CD14-positive monocyte (primary cell): Measurements from ENCODE around the gene ZFAND2B. TPM values are rescaled to one million over a fixed set of nuclear protein-coding genes. Genes with fewer than 3 reads are reported as not detected.

Experiments used
- DNase-seq, 3 donors: peaks; one replicate each; pipeline ENCODE4 v3.0.0-alpha.2; 2011 to 2022
- H2AFZ ChIP-seq: 2 replicates; pipeline ENCODE4 v1.6.0; 2012; ENCODE audit warnings: mild to moderate bottlenecking, low read depth, low read length, inconsistent platforms; ENCODE audit not compliant: insufficient read depth, poor library complexity, severe bottlenecking
- H3K27ac ChIP-seq, 2 donors: 1 replicate in 1 of 2; 2 replicates in 1 of 2; pipeline ENCODE4 v1.5.1; 2012 to 2013; ENCODE audit warnings: low read length in 2 of 2, control low read depth in 1 of 2, inconsistent platforms in 1 of 2, low read depth in 1 of 2, mild to moderate bottlenecking in 1 of 2
- H3K27me3 ChIP-seq, 2 donors: one replicate each; pipeline versions ENCODE4 v1.6.0 to v1.6.1; 2011 to 2013; ENCODE audit warnings: low read length in 2 of 2; ENCODE audit not compliant: control insufficient read depth in 2 of 2, insufficient read depth in 2 of 2
- H3K36me3 ChIP-seq, 2 donors: replicated peaks in 1 of 2; 1 replicate in 1 of 2; 2 replicates in 1 of 2; pipeline versions ENCODE4 v1.5.1 to v1.6.1; 2012 to 2013; ENCODE audit warnings: low read length in 2 of 2, control low read depth in 1 of 2, inconsistent platforms in 1 of 2, mild to moderate bottlenecking in 1 of 2; ENCODE audit not compliant: insufficient read depth in 2 of 2, control insufficient read depth in 1 of 2
- H3K4me1 ChIP-seq, 2 donors: 1 replicate in 1 of 2; 2 replicates in 1 of 2; pipeline versions ENCODE4 v1.5.1 to v1.6.1; 2012 to 2013; ENCODE audit warnings: low read length in 2 of 2, control low read depth in 1 of 2, inconsistent platforms in 1 of 2, mild to moderate bottlenecking in 1 of 2, moderate library complexity in 1 of 2; ENCODE audit not compliant: insufficient read depth in 2 of 2, control insufficient read depth in 1 of 2
- H3K4me2 ChIP-seq: replicated peaks from 2 replicates; pipeline ENCODE3; 2012; ENCODE audit warnings: low read length, moderate library complexity, mild to moderate bottlenecking; ENCODE audit not compliant: poor library complexity, severe bottlenecking; ENCODE audit errors: extremely low read depth
- H3K4me3 ChIP-seq, 3 experiments: fragments of 200-600 bp in 1 of 3; sonication (generic) in 1 of 3; replicated peaks in 1 of 3; 1 replicate in 2 of 3; 2 replicates in 1 of 3; pipeline ENCODE4 v1.5.1; 2011 to 2013; ENCODE audit warnings: low read length in 3 of 3, mild to moderate bottlenecking in 3 of 3, control low read depth in 2 of 3, low read depth in 2 of 3, inconsistent platforms in 1 of 3, moderate library complexity in 1 of 3
- H3K79me2 ChIP-seq: 2 replicates; pipeline ENCODE4 v1.6.0; 2012; ENCODE audit warnings: mild to moderate bottlenecking, control low read depth, inconsistent platforms, low read length, moderate library complexity; ENCODE audit not compliant: insufficient read depth
- H3K9ac ChIP-seq: 2 replicates; pipeline ENCODE4 v1.6.0; 2017; ENCODE audit warnings: low read length, mild to moderate bottlenecking; ENCODE audit not compliant: insufficient read depth, poor library complexity, severe bottlenecking
- H3K9me3 ChIP-seq, 2 donors: replicated peaks in 1 of 2; 1 replicate in 1 of 2; 2 replicates in 1 of 2; pipeline versions ENCODE4 v1.5.1 to v1.6.1; 2012 to 2013; ENCODE audit warnings: low read length in 2 of 2, control low read depth in 1 of 2; ENCODE audit not compliant: control insufficient read depth in 1 of 2, insufficient read depth in 1 of 2
- H4K20me1 ChIP-seq: 2 replicates; pipeline ENCODE4 v1.6.0; 2012; ENCODE audit warnings: mild to moderate bottlenecking, low read length, control low read depth, moderate library complexity; ENCODE audit not compliant: insufficient read depth
- H3K27ac Mint-ChIP-seq, 7 donors: one replicate each; pipeline ENCODE4 v1.8.0; 2020; ENCODE audit warnings: mild to moderate bottlenecking in 7 of 7, mixed read lengths in 7 of 7, moderate library complexity in 6 of 7, inconsistent platforms in 2 of 7
- H3K27me3 Mint-ChIP-seq, 3 donors: one replicate each; pipeline ENCODE4 v1.8.0; 2021 to 2022; ENCODE audit warnings: low read depth in 3 of 3, mild to moderate bottlenecking in 3 of 3, mixed read lengths in 3 of 3, moderate library complexity in 3 of 3, inconsistent platforms in 1 of 3
- H3K36me3 Mint-ChIP-seq, 2 donors: one replicate each; pipeline ENCODE4 v1.8.0; 2020; ENCODE audit warnings: mixed read lengths in 2 of 2, inconsistent platforms in 1 of 2, mild to moderate bottlenecking in 1 of 2
- H3K4me1 Mint-ChIP-seq: one replicate; pipeline ENCODE4 v1.8.0; 2020; ENCODE audit warnings: mild to moderate bottlenecking, mixed read lengths
- H3K4me3 Mint-ChIP-seq, 2 donors: one replicate each; pipeline ENCODE4 v1.8.0; 2020; ENCODE audit warnings: mild to moderate bottlenecking in 2 of 2, mixed read lengths in 2 of 2, moderate library complexity in 1 of 2
- H3K9me3 Mint-ChIP-seq, 7 donors: one replicate each; pipeline ENCODE4 v1.8.0; 2020 to 2022; ENCODE audit warnings: mixed read lengths in 7 of 7, mild to moderate bottlenecking in 6 of 7, moderate library complexity in 6 of 7, inconsistent platforms in 2 of 7
- WGBS: methylation state at CpG from one replicate; pipeline ENCODE4 v1.1.5; 2013; ENCODE audit warnings: missing lambda C conversion rate; ENCODE audit not compliant: insufficient coverage; 5-methylcytosine and 5-hydroxymethylcytosine counted together
- intact Hi-C, 2 donors: fragments of 100-400 bp; cut with micrococcal nuclease; formaldehyde crosslinking; loops; one replicate each; pipeline versions ENCODE4 v1.15.0 to v1.15.1; 2023
- polyA plus RNA-seq, 3 donors: library from polyadenylated mRNA; depleted of rRNA in 1 of 3; unstranded in 2 of 3; stranded (reverse) in 1 of 3; fragments of 300-500 nt in 2 of 3; fragments of >200 nt in 1 of 3; fragmentation: Illumina TruSeq in 2 of 3; gene quantifications; 1 replicate in 2 of 3; 2 replicates in 1 of 3; pipeline ENCODE4 v1.2.3, GENCODE V29; 2012 to 2021
- TF ChIP-seq, protein P1 (sequence below): fragments of 200-600 bp; IDR thresholded peaks from one replicate; pipeline ENCODE4 v1.8.0; 2022; ENCODE audit warnings: antibody characterized with exemption, mild to moderate bottlenecking

The ZFAND2B gene
- polyA plus RNA-seq, 3 donors = 45.7 to 98.9 (median 53.2) TPM

GRCh38 chr2:219225350-219225749 is 18.8 kb downstream of the ZFAND2B start:
- WGBS = 0% methylated on average over 3 of the region's 3 CpGs
- H3K9me3 ChIP-seq = peaks cover 0 to 5% of the 10 kb centered on the region in 2 donors
- H3K27me3 ChIP-seq = peaks cover 0 to 49% of the 10 kb centered on the region in 2 donors
- Mint-ChIP-seq H3K9me3 (peaks cover 0 to 29% (median 11%) of the 10 kb centered on the region in 7 donors), H3K27me3 (peaks cover 44 to 67% (median 48%) of the 10 kb centered on the region in 3 donors), H3K4me1 (peaks cover 52% of the 10 kb centered on the region), H3K4me3 (peak overlapping the region; percentile 27 to 70), H3K36me3 (peaks cover 66 to 73% of the 10 kb centered on the region in 2 donors), H3K27ac (peak overlapping the region; percentile 30 to 84 (median 73))
- peak overlapping the region; percentile 38 for H3K4me2 ChIP-seq
- H3K4me3 ChIP-seq = peak overlapping the region in 1 of 3 experiments; percentile 33
- no peak overlapping the region for H2AFZ ChIP-seq
- no peak overlapping the region for H3K9ac ChIP-seq
- TF ChIP-seq, protein P1, sequence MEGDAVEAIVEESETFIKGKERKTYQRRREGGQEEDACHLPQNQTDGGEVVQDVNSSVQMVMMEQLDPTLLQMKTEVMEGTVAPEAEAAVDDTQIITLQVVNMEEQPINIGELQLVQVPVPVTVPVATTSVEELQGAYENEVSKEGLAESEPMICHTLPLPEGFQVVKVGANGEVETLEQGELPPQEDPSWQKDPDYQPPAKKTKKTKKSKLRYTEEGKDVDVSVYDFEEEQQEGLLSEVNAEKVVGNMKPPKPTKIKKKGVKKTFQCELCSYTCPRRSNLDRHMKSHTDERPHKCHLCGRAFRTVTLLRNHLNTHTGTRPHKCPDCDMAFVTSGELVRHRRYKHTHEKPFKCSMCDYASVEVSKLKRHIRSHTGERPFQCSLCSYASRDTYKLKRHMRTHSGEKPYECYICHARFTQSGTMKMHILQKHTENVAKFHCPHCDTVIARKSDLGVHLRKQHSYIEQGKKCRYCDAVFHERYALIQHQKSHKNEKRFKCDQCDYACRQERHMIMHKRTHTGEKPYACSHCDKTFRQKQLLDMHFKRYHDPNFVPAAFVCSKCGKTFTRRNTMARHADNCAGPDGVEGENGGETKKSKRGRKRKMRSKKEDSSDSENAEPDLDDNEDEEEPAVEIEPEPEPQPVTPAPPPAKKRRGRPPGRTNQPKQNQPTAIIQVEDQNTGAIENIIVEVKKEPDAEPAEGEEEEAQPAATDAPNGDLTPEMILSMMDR = no peak
- DNase-seq = peak in 2 of 3 donors; percentile 70 to 77
- H3K27ac ChIP-seq = peak overlapping the region in 1 of 2 donors; percentile 8
- H3K79me2 ChIP-seq = peaks cover 23% of the 10 kb centered on the region
- H3K4me1 ChIP-seq = peaks cover 41 to 44% of the 10 kb centered on the region in 2 donors
- H3K36me3 ChIP-seq = peaks cover 45 to 60% of the 10 kb centered on the region in 2 donors
- intact Hi-C loops = loop anchor here in 1 of 2 donors (5.0 kb wide), 1 partner anchor 72 kb away; no protein-coding TSS in a partner anchor
- peaks cover 84% of the 10 kb centered on the region for H4K20me1 ChIP-seq

DNA sequence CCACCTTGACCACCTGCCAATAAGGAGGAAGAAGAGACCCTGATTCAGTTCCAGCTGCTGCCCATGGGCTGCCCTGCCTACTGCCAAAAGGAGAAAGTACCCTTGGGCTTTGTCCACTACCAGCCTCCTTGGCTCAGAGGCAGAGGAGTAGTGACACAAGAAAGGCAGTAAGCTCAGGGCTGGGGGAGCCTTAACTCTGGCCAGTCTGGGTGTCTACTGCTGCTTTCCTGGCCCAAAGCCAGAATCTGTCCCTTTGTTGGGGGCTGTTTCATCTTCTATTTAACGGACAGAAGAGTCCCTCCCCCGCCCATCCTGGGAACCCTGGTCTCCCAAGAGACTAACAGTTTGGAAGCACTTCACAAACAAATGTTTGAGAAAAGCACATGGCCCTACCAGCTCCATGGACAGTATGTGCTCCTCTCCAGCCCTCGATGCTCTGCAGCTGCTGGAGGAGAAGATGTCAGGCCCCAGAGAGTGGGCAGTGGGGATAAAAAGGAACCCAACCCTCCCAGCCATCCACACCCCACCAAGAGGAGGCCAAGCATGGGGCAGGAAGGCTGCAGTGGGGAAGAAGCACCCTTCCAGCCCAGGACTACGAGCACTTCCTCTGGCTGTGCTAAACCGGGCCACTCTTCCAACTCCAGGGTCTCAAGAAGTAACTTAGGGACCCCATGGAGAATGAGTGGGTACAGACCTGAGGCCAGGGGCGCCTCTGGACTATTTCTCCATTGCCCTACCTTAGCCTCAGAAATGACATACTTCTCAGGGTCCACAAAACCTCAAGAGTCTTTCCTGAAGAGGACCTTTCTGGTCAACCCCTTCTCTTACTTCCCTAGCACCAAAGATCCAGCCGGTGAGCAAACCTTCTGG is 21.7 kb downstream of the ZFAND2B start:
- H3K27ac ChIP-seq = peak overlapping the region; percentile 18 to 86
- Mint-ChIP-seq H3K27me3 (peaks cover 25 to 38% (median 30%) of the 10 kb centered on the region in 3 donors), H3K4me1 (peaks cover 53% of the 10 kb centered on the region), H3K9me3 (peaks cover 0 to 21% (median 8%) of the 10 kb centered on the region in 7 donors), H3K36me3 (peaks cover 54 to 63% of the 10 kb centered on the region in 2 donors), H3K4me3 (peak overlapping the region; percentile 95 to 98), H3K27ac (peak overlapping the region; percentile 18 to 75 (median 65))
- peaks cover 27% of the 10 kb centered on the region for H3K79me2 ChIP-seq
- H3K36me3 ChIP-seq = peaks cover 32 to 48% of the 10 kb centered on the region in 2 donors
- H4K20me1 ChIP-seq = peaks cover 62% of the 10 kb centered on the region
- 0% methylated on average over 3 of the region's 7 CpGs for whole genome bisulfite sequencing
- H3K4me2 ChIP-seq = peak overlapping the region; percentile 96
- TF ChIP-seq, protein P1 = no peak
- peak overlapping the region; percentile 82 for H2AFZ ChIP-seq
- peaks cover 45 to 50% of the 10 kb centered on the region in 2 donors for H3K4me1 ChIP-seq
- DNase-seq = no peak
- intact Hi-C loops = loop anchor here in 1 of 2 donors (5.0 kb wide), 1 partner anchor 69 kb away; no protein-coding TSS in a partner anchor
- peak overlapping the region; percentile 80 to 89 (median 81) for H3K4me3 ChIP-seq
- H3K27me3 ChIP-seq = peaks cover 0 to 24% of the 10 kb centered on the region in 2 donors
- peak overlapping the region; percentile 89 for H3K9ac ChIP-seq
- no peaks in the 10 kb centered on the region for H3K9me3 ChIP-seq
